HEK293 (cell line): Measurements from ENCODE around the gene GPR15.

Experiments
- CTCF ChIA-PET: fragments of 350-600 bp; formaldehyde crosslinking; extraction: SDS; loops from one replicate; lab custom pipeline; 2021; ENCODE audit warnings: antibody characterized with exemption; lab: Yijun Ruan, JAX
- POLR2A ChIA-PET: fragments of 300-600 bp; formaldehyde crosslinking; extraction: SDS; loops from one replicate; lab custom pipeline; 2020; ENCODE audit warnings: antibody characterized with exemption, inconsistent platforms; lab: Yijun Ruan, JAX
- H3K27ac ChIP-seq: fragments of 200-500 bp; sonication (Bioruptor generic); 2 replicates; pipeline ENCODE4 v1.5.1; 2014; ENCODE audit warnings: low read depth, low read length, control low read depth, inconsistent platforms; ENCODE audit errors: extremely low read depth
- H3K36me3 ChIP-seq, 2 experiments: fragments of 200-500 bp in 1 of 2; sonication (Bioruptor generic) in 1 of 2; 1 replicate in 1 of 2; 2 replicates in 1 of 2; pipeline ENCODE4 v1.5.1; 2014 to 2017; ENCODE audit warnings: inconsistent platforms in 2 of 2, low read length in 2 of 2; ENCODE audit not compliant: control insufficient read depth in 2 of 2, insufficient read depth in 1 of 2
- H3K4me1 ChIP-seq: fragments of 200-500 bp; sonication (Bioruptor generic); 2 replicates; pipeline ENCODE4 v1.5.1; 2014; ENCODE audit warnings: mild to moderate bottlenecking, low read length, inconsistent platforms; ENCODE audit not compliant: control insufficient read depth, insufficient read depth
- H3K4me3 ChIP-seq: 2 replicates; pipeline ENCODE4 v1.5.1; 2011; ENCODE audit warnings: low read depth, mild to moderate bottlenecking, control low read depth, low read length, moderate library complexity
- H3K9me3 ChIP-seq: fragments of 200-500 bp; sonication (Bioruptor generic); 2 replicates; pipeline ENCODE4 v1.5.1; 2014; ENCODE audit warnings: low read depth, low read length, inconsistent platforms; ENCODE audit not compliant: control insufficient read depth, insufficient read depth
- KLF7 ChIP-seq: fragments of 450-650 bp; formaldehyde crosslinking; IDR thresholded peaks from 2 replicates; pipeline ENCODE4 v1.5.1; 2016; ENCODE audit warnings: missing biosample characterization, missing genetic modification characterization, borderline replicate concordance
- SP7 ChIP-seq: fragments of 450-650 bp; formaldehyde crosslinking; IDR thresholded peaks from 2 replicates; pipeline ENCODE4 v1.5.1; 2016; ENCODE audit warnings: missing biosample characterization, missing genetic modification characterization
- ZFP3 ChIP-seq: fragments of 450-650 bp; formaldehyde crosslinking; IDR thresholded peaks from 2 replicates; pipeline ENCODE4 v1.5.1; 2016; ENCODE audit warnings: low read depth, missing biosample characterization, missing genetic modification characterization
- ZNF184 ChIP-seq: fragments of 450-650 bp; IDR thresholded peaks from 2 replicates; pipeline ENCODE4 v1.5.1; 2018; ENCODE audit warnings: missing biosample characterization, mild to moderate bottlenecking, missing genetic modification characterization
- ZNF214 ChIP-seq: fragments of 450-650 bp; formaldehyde crosslinking; IDR thresholded peaks from 2 replicates; pipeline ENCODE4 v1.5.1; 2017; ENCODE audit warnings: missing biosample characterization, mild to moderate bottlenecking, missing genetic modification characterization, borderline replicate concordance
- ZNF302 ChIP-seq: fragments of 450-650 bp; formaldehyde crosslinking; IDR thresholded peaks from 2 replicates; pipeline ENCODE4 v1.5.1; 2016; ENCODE audit warnings: missing biosample characterization, missing genetic modification characterization, low read depth
- ZNF404 ChIP-seq: fragments of 450-650 bp; formaldehyde crosslinking; IDR thresholded peaks from 2 replicates; pipeline ENCODE4 v1.5.1; 2017; ENCODE audit warnings: missing biosample characterization, missing genetic modification characterization
- ZNF548 ChIP-seq: fragments of 450-650 bp; formaldehyde crosslinking; IDR thresholded peaks from 2 replicates; pipeline ENCODE4 v1.5.1; 2016; ENCODE audit warnings: missing biosample characterization, missing genetic modification characterization
- ZNF621 ChIP-seq: fragments of 450-650 bp; formaldehyde crosslinking; IDR thresholded peaks from 2 replicates; pipeline ENCODE4 v1.5.1; 2017; ENCODE audit warnings: missing biosample characterization, missing genetic modification characterization
- ZNF76 ChIP-seq: fragments of 450-650 bp; formaldehyde crosslinking; IDR thresholded peaks from 2 replicates; pipeline ENCODE4; 2016; ENCODE audit warnings: low read depth, missing biosample characterization, missing genetic modification characterization, borderline replicate concordance
- ZSCAN30 ChIP-seq: fragments of 450-650 bp; IDR thresholded peaks from 2 replicates; pipeline ENCODE4 v1.5.1; 2018; ENCODE audit warnings: missing biosample characterization, mild to moderate bottlenecking, missing genetic modification characterization, moderate library complexity
- TF ChIP-seq, protein P1 (sequence below): fragments of 450-650 bp; formaldehyde crosslinking; IDR thresholded peaks from 2 replicates; pipeline ENCODE4 v1.5.0; 2017; ENCODE audit warnings: missing biosample characterization, missing genetic modification characterization, borderline replicate concordance
- TF ChIP-seq, protein P2 (sequence below): fragments of 450-650 bp; IDR thresholded peaks from 2 replicates; pipeline ENCODE4 v1.5.1; 2018; ENCODE audit warnings: missing biosample characterization, missing genetic modification characterization
- TF ChIP-seq, protein P3 (sequence below): fragments of 450-650 bp; formaldehyde crosslinking; IDR thresholded peaks from 2 replicates; pipeline ENCODE4 v1.5.1; 2016; ENCODE audit warnings: missing biosample characterization, missing genetic modification characterization, borderline replicate concordance

Gene GPR15

DNA sequence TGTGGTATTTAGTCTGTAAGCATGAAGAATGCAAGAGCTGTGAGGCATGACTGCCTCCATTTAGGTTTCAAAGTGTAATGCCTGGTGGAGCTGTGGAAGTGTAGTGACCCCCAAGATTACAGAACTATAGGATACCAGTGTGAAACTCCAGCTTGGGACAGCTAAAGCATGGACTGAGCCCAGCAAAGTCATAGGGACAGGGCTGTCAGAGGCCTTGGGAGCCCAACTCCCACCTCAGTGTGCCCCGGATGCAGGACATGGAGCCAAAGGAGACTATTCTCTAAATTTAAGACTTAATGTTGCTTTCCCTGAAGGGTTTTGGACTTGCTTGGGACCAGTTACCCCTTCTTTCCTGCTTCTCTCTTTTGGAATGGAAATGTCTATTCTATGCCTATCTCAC, 10.8 kb downstream of the GPR15 start:
- CTCF ChIA-PET = no interaction called here
- no peaks in the 10 kb centered on the region for H3K36me3 ChIP-seq
- H3K9me3 ChIP-seq = no peaks in the 10 kb centered on the region
- POLR2A ChIA-PET = no interaction called here
- H3K4me3 ChIP-seq = no peak overlapping the region
- H3K4me1 ChIP-seq = no peaks in the 10 kb centered on the region
- TF ChIP-seq ZNF76 (no peak), ZSCAN30 (tag by site-specific recombination) (no peak)
- H3K27ac ChIP-seq = no peak overlapping the region

DNA sequence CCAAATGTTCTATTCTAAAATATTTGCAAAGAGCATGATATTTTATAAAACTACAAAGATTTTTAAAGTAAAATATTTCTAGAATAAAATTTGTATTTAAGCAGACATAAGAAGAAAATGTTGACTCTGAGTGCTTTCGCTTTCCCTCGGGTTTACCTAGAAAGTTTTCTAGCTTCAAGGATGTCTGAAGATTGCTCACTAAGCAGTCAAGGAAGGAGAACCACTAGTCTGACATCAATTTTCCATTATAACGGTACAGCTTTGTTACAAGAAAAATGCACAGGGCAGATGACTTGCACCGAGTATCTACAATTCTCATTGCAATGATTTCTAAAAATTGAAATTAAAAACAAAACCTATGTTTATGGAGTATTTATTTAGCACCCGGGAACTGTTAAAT, 14.2 kb downstream of the GPR15 start:
- Histone ChIP-seq H3K4me1 (no peaks in the 10 kb centered on the region), H3K9me3 (no peaks in the 10 kb centered on the region), H3K4me3 (no peak overlapping the region), H3K36me3 (no peaks in the 10 kb centered on the region), H3K27ac (no peak overlapping the region)
- CTCF ChIA-PET = no interaction called here
- POLR2A ChIA-PET = no interaction called here
- TF ChIP-seq ZFP3 (tag by site-specific recombination) (no peak), KLF7 (no peak), ZNF184 (tag by site-specific recombination) (no peak)
- TF ChIP-seq, protein P1, sequence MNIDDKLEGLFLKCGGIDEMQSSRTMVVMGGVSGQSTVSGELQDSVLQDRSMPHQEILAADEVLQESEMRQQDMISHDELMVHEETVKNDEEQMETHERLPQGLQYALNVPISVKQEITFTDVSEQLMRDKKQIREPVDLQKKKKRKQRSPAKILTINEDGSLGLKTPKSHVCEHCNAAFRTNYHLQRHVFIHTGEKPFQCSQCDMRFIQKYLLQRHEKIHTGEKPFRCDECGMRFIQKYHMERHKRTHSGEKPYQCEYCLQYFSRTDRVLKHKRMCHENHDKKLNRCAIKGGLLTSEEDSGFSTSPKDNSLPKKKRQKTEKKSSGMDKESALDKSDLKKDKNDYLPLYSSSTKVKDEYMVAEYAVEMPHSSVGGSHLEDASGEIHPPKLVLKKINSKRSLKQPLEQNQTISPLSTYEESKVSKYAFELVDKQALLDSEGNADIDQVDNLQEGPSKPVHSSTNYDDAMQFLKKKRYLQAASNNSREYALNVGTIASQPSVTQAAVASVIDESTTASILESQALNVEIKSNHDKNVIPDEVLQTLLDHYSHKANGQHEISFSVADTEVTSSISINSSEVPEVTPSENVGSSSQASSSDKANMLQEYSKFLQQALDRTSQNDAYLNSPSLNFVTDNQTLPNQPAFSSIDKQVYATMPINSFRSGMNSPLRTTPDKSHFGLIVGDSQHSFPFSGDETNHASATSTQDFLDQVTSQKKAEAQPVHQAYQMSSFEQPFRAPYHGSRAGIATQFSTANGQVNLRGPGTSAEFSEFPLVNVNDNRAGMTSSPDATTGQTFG (tag by site-specific recombination) = no peak
- TF ChIP-seq, protein P2, sequence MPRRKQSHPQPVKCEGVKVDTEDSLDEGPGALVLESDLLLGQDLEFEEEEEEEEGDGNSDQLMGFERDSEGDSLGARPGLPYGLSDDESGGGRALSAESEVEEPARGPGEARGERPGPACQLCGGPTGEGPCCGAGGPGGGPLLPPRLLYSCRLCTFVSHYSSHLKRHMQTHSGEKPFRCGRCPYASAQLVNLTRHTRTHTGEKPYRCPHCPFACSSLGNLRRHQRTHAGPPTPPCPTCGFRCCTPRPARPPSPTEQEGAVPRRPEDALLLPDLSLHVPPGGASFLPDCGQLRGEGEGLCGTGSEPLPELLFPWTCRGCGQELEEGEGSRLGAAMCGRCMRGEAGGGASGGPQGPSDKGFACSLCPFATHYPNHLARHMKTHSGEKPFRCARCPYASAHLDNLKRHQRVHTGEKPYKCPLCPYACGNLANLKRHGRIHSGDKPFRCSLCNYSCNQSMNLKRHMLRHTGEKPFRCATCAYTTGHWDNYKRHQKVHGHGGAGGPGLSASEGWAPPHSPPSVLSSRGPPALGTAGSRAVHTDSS (tag by site-specific recombination) = no peak

DNA sequence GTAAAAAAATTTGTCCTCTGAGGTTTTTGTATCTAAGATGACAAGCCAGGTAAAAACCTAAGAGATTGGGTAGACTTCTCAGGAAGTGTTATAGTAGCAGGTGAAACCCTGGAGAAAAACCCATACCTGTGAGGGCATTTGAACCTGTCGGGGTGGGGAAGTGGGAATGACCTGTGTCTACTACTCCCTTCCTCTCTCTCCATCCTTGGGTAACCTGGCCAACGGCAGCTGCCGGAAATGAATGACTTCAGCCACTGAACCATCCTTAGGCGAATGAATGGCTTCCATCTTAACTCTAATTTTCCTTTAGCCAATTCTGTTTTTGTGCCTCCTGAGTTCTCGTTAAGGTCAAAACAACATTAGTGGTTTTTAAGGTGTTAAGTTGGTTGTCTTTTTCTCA, 16.8 kb downstream of the GPR15 start:
- no peaks in the 10 kb centered on the region for H3K4me1 ChIP-seq
- POLR2A ChIA-PET = no interaction called here
- CTCF ChIA-PET = no interaction called here
- H3K9me3 ChIP-seq = no peaks in the 10 kb centered on the region
- H3K36me3 ChIP-seq = no peaks in the 10 kb centered on the region
- TF ChIP-seq ZNF548 (tag by site-specific recombination) (no peak), ZNF404 (tag by site-specific recombination) (no peak), SP7 (no peak), ZNF214 (tag by site-specific recombination) (no peak), ZNF302 (tag by site-specific recombination) (no peak), ZNF621 (tag by site-specific recombination) (no peak)
- TF ChIP-seq, protein P3, sequence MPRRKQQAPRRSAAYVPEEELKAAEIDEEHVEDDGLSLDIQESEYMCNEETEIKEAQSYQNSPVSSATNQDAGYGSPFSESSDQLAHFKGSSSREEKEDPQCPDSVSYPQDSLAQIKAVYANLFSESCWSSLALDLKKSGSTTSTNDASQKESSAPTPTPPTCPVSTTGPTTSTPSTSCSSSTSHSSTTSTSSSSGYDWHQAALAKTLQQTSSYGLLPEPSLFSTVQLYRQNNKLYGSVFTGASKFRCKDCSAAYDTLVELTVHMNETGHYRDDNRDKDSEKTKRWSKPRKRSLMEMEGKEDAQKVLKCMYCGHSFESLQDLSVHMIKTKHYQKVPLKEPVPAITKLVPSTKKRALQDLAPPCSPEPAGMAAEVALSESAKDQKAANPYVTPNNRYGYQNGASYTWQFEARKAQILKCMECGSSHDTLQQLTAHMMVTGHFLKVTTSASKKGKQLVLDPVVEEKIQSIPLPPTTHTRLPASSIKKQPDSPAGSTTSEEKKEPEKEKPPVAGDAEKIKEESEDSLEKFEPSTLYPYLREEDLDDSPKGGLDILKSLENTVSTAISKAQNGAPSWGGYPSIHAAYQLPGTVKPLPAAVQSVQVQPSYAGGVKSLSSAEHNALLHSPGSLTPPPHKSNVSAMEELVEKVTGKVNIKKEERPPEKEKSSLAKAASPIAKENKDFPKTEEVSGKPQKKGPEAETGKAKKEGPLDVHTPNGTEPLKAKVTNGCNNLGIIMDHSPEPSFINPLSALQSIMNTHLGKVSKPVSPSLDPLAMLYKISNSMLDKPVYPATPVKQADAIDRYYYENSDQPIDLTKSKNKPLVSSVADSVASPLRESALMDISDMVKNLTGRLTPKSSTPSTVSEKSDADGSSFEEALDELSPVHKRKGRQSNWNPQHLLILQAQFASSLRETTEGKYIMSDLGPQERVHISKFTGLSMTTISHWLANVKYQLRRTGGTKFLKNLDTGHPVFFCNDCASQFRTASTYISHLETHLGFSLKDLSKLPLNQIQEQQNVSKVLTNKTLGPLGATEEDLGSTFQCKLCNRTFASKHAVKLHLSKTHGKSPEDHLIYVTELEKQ = no peak
- H3K4me3 ChIP-seq = no peak overlapping the region
- no peak overlapping the region for H3K27ac ChIP-seq
